ENCODE data around the gene PALMD. TPM values are rescaled to one million over a fixed set of nuclear protein-coding genes. Genes with fewer than 3 reads are reported as not detected.

The PALMD gene
- polyA plus RNA-seq, 1 of the 3 experiments (the other 2 are of a cell fraction) = 1.8 TPM

DNA sequence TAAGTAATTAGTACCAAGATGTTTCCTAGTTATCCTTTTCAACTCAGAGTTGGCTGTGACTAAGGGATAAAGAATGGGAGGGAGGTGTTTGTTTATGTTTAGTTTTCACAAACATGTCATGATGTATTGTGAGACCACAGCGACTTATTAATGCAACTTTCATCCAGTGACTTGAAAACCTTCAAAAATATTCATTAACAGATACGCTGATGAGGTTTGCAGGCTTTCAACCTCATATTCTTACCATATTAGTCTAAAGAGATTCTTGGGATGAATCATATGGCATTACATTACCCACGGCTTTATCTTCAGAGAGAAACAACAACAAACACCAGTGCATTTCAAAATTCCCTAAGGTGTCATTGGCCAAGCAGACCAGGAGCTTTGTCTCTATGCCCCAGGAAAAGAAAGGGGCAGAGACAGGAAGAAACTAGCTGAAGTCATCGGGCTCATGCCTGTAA lies 36.4 kb downstream of the PALMD start:
- no peak overlapping the region for H3K9ac ChIP-seq
- TF ChIP-seq FOXM1 (IDR thresholded peaks at IDR 0.05; ENCODE audit: low read depth) = no peak
- no peak for TF ChIP-seq CHD2 (IDR thresholded peaks at IDR 0.05; ENCODE audit: low read length, partially characterized antibody)
- TF ChIP-seq GATA2 (CRISPR knock-in tag; IDR thresholded peaks at IDR 0.05) = no peak
- TF ChIP-seq, protein P1, sequence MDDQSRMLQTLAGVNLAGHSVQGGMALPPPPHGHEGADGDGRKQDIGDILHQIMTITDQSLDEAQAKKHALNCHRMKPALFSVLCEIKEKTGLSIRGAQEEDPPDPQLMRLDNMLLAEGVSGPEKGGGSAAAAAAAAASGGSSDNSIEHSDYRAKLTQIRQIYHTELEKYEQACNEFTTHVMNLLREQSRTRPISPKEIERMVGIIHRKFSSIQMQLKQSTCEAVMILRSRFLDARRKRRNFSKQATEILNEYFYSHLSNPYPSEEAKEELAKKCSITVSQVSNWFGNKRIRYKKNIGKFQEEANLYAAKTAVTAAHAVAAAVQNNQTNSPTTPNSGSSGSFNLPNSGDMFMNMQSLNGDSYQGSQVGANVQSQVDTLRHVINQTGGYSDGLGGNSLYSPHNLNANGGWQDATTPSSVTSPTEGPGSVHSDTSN (IDR thresholded peaks at IDR 0.05) = no peak
- TF ChIP-seq FOSL2 (IDR thresholded peaks at IDR 0.05; ENCODE audit: borderline replicate concordance, low read depth) = no peak
- TF ChIP-seq TCF12 (IDR thresholded peaks at IDR 0.05) = no peak
- no peak for TF ChIP-seq MEF2A (IDR thresholded peaks at IDR 0.05; ENCODE audit: borderline replicate concordance, low read depth)
- no peak for TF ChIP-seq EP300 (IDR thresholded peaks at IDR 0.05; ENCODE audit: borderline replicate concordance in 1 of 2, low read depth in 1 of 2, low read length in 1 of 2)
- TF ChIP-seq, protein P2, sequence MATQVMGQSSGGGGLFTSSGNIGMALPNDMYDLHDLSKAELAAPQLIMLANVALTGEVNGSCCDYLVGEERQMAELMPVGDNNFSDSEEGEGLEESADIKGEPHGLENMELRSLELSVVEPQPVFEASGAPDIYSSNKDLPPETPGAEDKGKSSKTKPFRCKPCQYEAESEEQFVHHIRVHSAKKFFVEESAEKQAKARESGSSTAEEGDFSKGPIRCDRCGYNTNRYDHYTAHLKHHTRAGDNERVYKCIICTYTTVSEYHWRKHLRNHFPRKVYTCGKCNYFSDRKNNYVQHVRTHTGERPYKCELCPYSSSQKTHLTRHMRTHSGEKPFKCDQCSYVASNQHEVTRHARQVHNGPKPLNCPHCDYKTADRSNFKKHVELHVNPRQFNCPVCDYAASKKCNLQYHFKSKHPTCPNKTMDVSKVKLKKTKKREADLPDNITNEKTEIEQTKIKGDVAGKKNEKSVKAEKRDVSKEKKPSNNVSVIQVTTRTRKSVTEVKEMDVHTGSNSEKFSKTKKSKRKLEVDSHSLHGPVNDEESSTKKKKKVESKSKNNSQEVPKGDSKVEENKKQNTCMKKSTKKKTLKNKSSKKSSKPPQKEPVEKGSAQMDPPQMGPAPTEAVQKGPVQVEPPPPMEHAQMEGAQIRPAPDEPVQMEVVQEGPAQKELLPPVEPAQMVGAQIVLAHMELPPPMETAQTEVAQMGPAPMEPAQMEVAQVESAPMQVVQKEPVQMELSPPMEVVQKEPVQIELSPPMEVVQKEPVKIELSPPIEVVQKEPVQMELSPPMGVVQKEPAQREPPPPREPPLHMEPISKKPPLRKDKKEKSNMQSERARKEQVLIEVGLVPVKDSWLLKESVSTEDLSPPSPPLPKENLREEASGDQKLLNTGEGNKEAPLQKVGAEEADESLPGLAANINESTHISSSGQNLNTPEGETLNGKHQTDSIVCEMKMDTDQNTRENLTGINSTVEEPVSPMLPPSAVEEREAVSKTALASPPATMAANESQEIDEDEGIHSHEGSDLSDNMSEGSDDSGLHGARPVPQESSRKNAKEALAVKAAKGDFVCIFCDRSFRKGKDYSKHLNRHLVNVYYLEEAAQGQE (IDR thresholded peaks at IDR 0.05; ENCODE audit: low read depth, low read length) = no peak
- no peak for TF ChIP-seq RXRA (IDR thresholded peaks at IDR 0.05; ENCODE audit: borderline replicate concordance, low read depth)
- no peak for TF ChIP-seq RFX5 (IDR thresholded peaks at IDR 0.05; ENCODE audit: low read length)
- TF ChIP-seq, protein P3, sequence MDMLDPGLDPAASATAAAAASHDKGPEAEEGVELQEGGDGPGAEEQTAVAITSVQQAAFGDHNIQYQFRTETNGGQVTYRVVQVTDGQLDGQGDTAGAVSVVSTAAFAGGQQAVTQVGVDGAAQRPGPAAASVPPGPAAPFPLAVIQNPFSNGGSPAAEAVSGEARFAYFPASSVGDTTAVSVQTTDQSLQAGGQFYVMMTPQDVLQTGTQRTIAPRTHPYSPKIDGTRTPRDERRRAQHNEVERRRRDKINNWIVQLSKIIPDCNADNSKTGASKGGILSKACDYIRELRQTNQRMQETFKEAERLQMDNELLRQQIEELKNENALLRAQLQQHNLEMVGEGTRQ (IDR thresholded peaks at IDR 0.05; ENCODE audit: borderline replicate concordance, low read depth, low read length) = no peak
- no peak for TF ChIP-seq POLR2AphosphoS5 (IDR thresholded peaks at IDR 0.05; ENCODE audit: low read depth, low read length)
- no peak for TF ChIP-seq SIN3A (IDR thresholded peaks at IDR 0.05; ENCODE audit: borderline replicate concordance, low read depth, low read length)
- no peak for TF ChIP-seq SMC3 (IDR thresholded peaks at IDR 0.05; ENCODE audit: low read depth, low read length)
- TF ChIP-seq FOXJ3 (CRISPR knock-in tag; IDR thresholded peaks at IDR 0.05) = no peak
- no peak for TF ChIP-seq RAD21 (IDR thresholded peaks at IDR 0.05; ENCODE audit: low read length)
- H2AFZ ChIP-seq (ENCODE audit: low read depth) = no peak overlapping the region
- no peaks in the 10 kb centered on the region for H3K27me3 ChIP-seq (ENCODE audit: insufficient read depth)
- H3K9me3 ChIP-seq = no peaks in the 10 kb centered on the region
- WGBS (ENCODE audit: low lambda C conversion rate) = 86% methylated on average over 4 of the region's 4 CpGs
- no peaks in the 10 kb centered on the region for H4K20me1 ChIP-seq (ENCODE audit: insufficient read depth)
- H3F3A ChIP-seq (replicated peaks; ENCODE audit: insufficient read depth) = peaks cover 14% of the 10 kb centered on the region
- H3K4me2 ChIP-seq = no peak overlapping the region
- no peak for DNase-seq
- ChIA-PET CTCF (interaction anchor here (1.2 kb wide), 1 partner anchor 57 kb away, joined by 3 read pairs; no protein-coding TSS in a partner anchor), POLR2A (no interaction called here)
- H3K27ac ChIP-seq (ENCODE audit: low read depth in 2 of 2, low read length in 1 of 2) = no peak overlapping the region
- H3K9me2 ChIP-seq = no peaks in the 10 kb centered on the region
- peaks cover 0 to 19% of the 10 kb centered on the region in 2 experiments for H3K36me3 ChIP-seq (replicated peaks in 1 of 2; ENCODE audit: control insufficient read depth in 1 of 2, insufficient read depth in 2 of 2, low read length in 1 of 2)
- H3K79me2 ChIP-seq (ENCODE audit: insufficient read depth) = no peaks in the 10 kb centered on the region
- peaks cover 5 to 13% of the 10 kb centered on the region in 2 experiments; a peak in 3 of 4 replicates for H3K4me1 ChIP-seq (ENCODE audit: control insufficient read depth in 1 of 2, insufficient read depth in 2 of 2, low read depth in 1 of 2, low read length in 1 of 2)
- no peak overlapping the region for H3K4me3 ChIP-seq (ENCODE audit: low read depth in 2 of 2, low read length in 1 of 2)
